HCT116 (cell line): ENCODE data around the gene LMO7. TPM values are rescaled to one million over a fixed set of nuclear protein-coding genes. Genes with fewer than 3 reads are reported as not detected.

ENCODE experiments used
- ATAC-seq: fragments of 200-7000 bp; cut with Tn5 transposase; 2 replicates; pipeline ENCODE4 v1.9.1; 2020; ENCODE audit warnings: mild to moderate bottlenecking, moderate library complexity
- BruUV-seq: library from RNA; stranded (reverse); fragments of 400-500 nt; replicated peaks from 2 replicates; lab custom pipeline; 2021; lab: Mats Ljungman, UMichigan
- CTCF ChIA-PET: fragments of 300-600 bp; sonication (Branson Sonifier 250); formaldehyde crosslinking; loops from one replicate; lab custom pipeline; 2021; ENCODE audit warnings: antibody characterized with exemption; lab: Charles Lee
- POLR2A ChIA-PET: fragments of 300-600, 350-600 bp; sonication (Branson Sonifier 250); formaldehyde crosslinking; loops from one replicate; lab custom pipeline; 2021; ENCODE audit warnings: antibody characterized with exemption; lab: Charles Lee
- RAD21 ChIA-PET, 2 experiments: fragments of 300-600 bp; sonication (Branson Sonifier 250); formaldehyde crosslinking; loops; one replicate each; lab custom pipeline; 2023; ENCODE audit warnings: low total read pairs in 2 of 2; ENCODE audit not compliant: uncharacterized antibody in 2 of 2, unreplicated experiment in 2 of 2, low non-redundant PET in 1 of 2; lab: Charles Lee
- DNase-seq: peaks from one replicate; pipeline ENCODE4 v3.0.0-alpha.2; 2010; ENCODE audit warnings: low read depth, low spot score
- H2AFZ ChIP-seq: fragments of 200-600 bp; shearing (Covaris generic), sonication (generic); 2 replicates; pipeline ENCODE4 v1.6.1; 2017; ENCODE audit warnings: low read depth, mixed run types, mixed read lengths, antibody characterized with exemption, low read length; ENCODE audit not compliant: poor library complexity, severe bottlenecking
- H3K27ac ChIP-seq: 2 replicates; pipeline ENCODE4 v1.5.1; 2012; ENCODE audit warnings: low read depth, low read length
- H3K27me3 ChIP-seq: fragments of 200-600 bp; sonication (generic); 2 replicates; pipeline ENCODE4 v1.6.1; 2016; ENCODE audit warnings: mixed run types, low read length, mixed read lengths; ENCODE audit not compliant: insufficient read depth
- H3K36me3 ChIP-seq, 2 experiments: fragments of 200-500 bp in 1 of 2; fragments of 200-600 bp in 1 of 2; sonication (Bioruptor generic) in 1 of 2; sonication (generic) in 1 of 2; 2 replicates each; pipeline versions ENCODE4 v1.5.1 to v1.6.1; 2014 to 2016; ENCODE audit warnings: low read length in 2 of 2, inconsistent platforms in 1 of 2, mixed read lengths in 1 of 2, mixed run types in 1 of 2; ENCODE audit not compliant: insufficient read depth in 2 of 2, control insufficient read depth in 1 of 2
- H3K4me1 ChIP-seq, 2 experiments: fragments of 200-600 bp in 1 of 2; sonication (generic) in 1 of 2; 2 replicates each; pipeline versions ENCODE4 v1.5.1 to v1.6.1; 2012 to 2017; ENCODE audit warnings: low read length in 2 of 2, inconsistent platforms in 1 of 2, mild to moderate bottlenecking in 1 of 2, mixed read lengths in 1 of 2, mixed run types in 1 of 2, moderate library complexity in 1 of 2; ENCODE audit not compliant: insufficient read depth in 2 of 2, control insufficient read depth in 1 of 2
- H3K4me2 ChIP-seq: fragments of 200-600 bp; sonication (generic); 2 replicates; pipeline ENCODE4 v1.6.1; 2017; ENCODE audit warnings: mixed run types, low read length, mixed read lengths
- H3K4me3 ChIP-seq, 2 experiments: fragments of 200-600 bp in 1 of 2; sonication (generic) in 1 of 2; replicated peaks in 1 of 2; 2 replicates each; pipeline ENCODE4 v1.5.1; 2011 to 2016; ENCODE audit warnings: low read length in 2 of 2, control low read depth in 1 of 2, low read depth in 1 of 2, mild to moderate bottlenecking in 1 of 2, mixed read lengths in 1 of 2, mixed run types in 1 of 2
- H3K79me2 ChIP-seq: fragments of 200-600 bp; sonication (generic); 2 replicates; pipeline ENCODE4 v1.6.1; 2017; ENCODE audit warnings: mild to moderate bottlenecking, mixed run types, low read length, moderate library complexity, mixed read lengths; ENCODE audit not compliant: insufficient read depth
- H3K9ac ChIP-seq: fragments of 200-600 bp; sonication (generic); 2 replicates; pipeline ENCODE4 v1.6.1; 2016; ENCODE audit warnings: low read length, mixed read lengths
- H3K9me2 ChIP-seq: fragments of 200-600 bp; sonication (generic), shearing (Covaris generic); 2 replicates; pipeline ENCODE4 v1.6.1; 2017; ENCODE audit warnings: mixed run types, mild to moderate bottlenecking, moderate library complexity; ENCODE audit not compliant: insufficient read depth
- H3K9me3 ChIP-seq, 2 experiments: fragments of 200-500 bp in 1 of 2; fragments of 200-600 bp in 1 of 2; sonication (Bioruptor generic) in 1 of 2; sonication (generic) in 1 of 2; 2 replicates each; pipeline ENCODE4 v1.6.1; 2014 to 2017; ENCODE audit warnings: low read length in 2 of 2, mixed read lengths in 2 of 2, inconsistent platforms in 1 of 2, low read depth in 1 of 2, mild to moderate bottlenecking in 1 of 2, mixed run types in 1 of 2, moderate library complexity in 1 of 2; ENCODE audit not compliant: control insufficient read depth in 1 of 2, insufficient read depth in 1 of 2
- H4K20me1 ChIP-seq: fragments of 200-600 bp; sonication (generic), shearing (Covaris generic); 2 replicates; pipeline ENCODE4 v1.6.1; 2017; ENCODE audit warnings: mixed run types, mild to moderate bottlenecking, moderate library complexity; ENCODE audit not compliant: insufficient read depth
- POLR2A ChIP-seq: IDR thresholded peaks from 2 replicates; pipeline ENCODE4 v1.7.0; 2011; ENCODE audit warnings: borderline replicate concordance; ENCODE audit not compliant: insufficient read depth, insufficient read length; ENCODE audit errors: extremely low read depth
- intact Hi-C: fragments of 100-400 bp; cut with micrococcal nuclease; formaldehyde crosslinking; loops from 2 replicates; pipeline ENCODE4 v1.10.0; 2022
- total RNA-seq: library from RNA; stranded (reverse); gene quantifications from one replicate; pipeline ENCODE4 v1.2.1, GENCODE V29; 2021; ENCODE audit not compliant: unreplicated experiment

LMO7 gene
- total RNA-seq, 1 experiment from 2014 or later = 8.1 TPM

- BruUV-seq = no TSS peak
- Histone ChIP-seq H3K4me1 (no peaks in the 10 kb centered on the region), H3K36me3 (no peaks in the 10 kb centered on the region), H4K20me1 (no peaks in the 10 kb centered on the region), H3K4me3 (no peak overlapping the region), H3K9me2 (no peaks in the 10 kb centered on the region), H3K27me3 (no peaks in the 10 kb centered on the region), H2AFZ (no peak overlapping the region), H3K79me2 (no peaks in the 10 kb centered on the region), H3K9ac (no peak overlapping the region), H3K27ac (no peak overlapping the region), H3K9me3 (no peaks in the 10 kb centered on the region), H3K4me2 (no peak overlapping the region)
- RAD21 ChIA-PET = no interaction called here
- CTCF ChIA-PET = interaction anchor here (1.2 kb wide), 1 partner anchor 31 kb away, joined by 4 read pairs; no protein-coding TSS in a partner anchor
- ATAC-seq (no peak), DNase-seq (no peak)
- intact Hi-C loops = no loop called here
- POLR2A ChIA-PET = no interaction called here
- TF ChIP-seq POLR2A = no peak
These were observed 272.0 kb downstream of the LMO7 start for GRCh38 chr13:75908141-75908540.

Other genes with a start within 250 kb of the LMO7 start
- gene TBC1D4, start 154.2 kb upstream of the LMO7 start, total RNA-seq = 24.6 TPM
- gene COMMD6, start 98.5 kb upstream of the LMO7 start, total RNA-seq = 108 TPM
- 32.4 TPM for gene UCHL3, start 86.5 kb upstream of the LMO7 start, total RNA-seq